Left cardiac atrium (tissue), 4 donors: ENCODE measurements around the gene DHX35. TPM values are rescaled to one million over a fixed set of nuclear protein-coding genes. Genes with fewer than 3 reads are reported as not detected.

Experiments used
- ATAC-seq, 2 donors: fragments of 200-7000 bp; cut with Tn5 transposase; one replicate each; pipeline ENCODE4 v1.9.1; 2020; ENCODE audit warnings: mild to moderate bottlenecking in 2 of 2, moderate library complexity in 2 of 2
- DNase-seq: peaks from one replicate; pipeline ENCODE4 v3.0.0-alpha.2; 2020
- intact Hi-C, 2 donors: fragments of 100-400 bp; cut with DNase I; formaldehyde crosslinking; loops; one replicate each; pipeline versions ENCODE4 v1.14.1 to v1.15.1; 2022 to 2023
- total RNA-seq, 2 donors: library from RNA; stranded (reverse); fragmentation: NEBNext Ultra II Directional; extraction: Animal tissue kit (Norgen Biotek cat#: 25700); gene quantifications; one replicate each; pipeline ENCODE4 v1.2.1, GENCODE V29; 2021
- donor health status: DM: no; HTN: yes; CAD: no.
- donor health status: DM: no; HTN: yes; CAD: no; lungs with severe emphysema.
- donor health status: DM: yes; HTN: yes; CAD: no.
- donor health status: Dilated cardiomyopathy.

The DHX35 gene
- total RNA-seq, 2 donors from 2014 or later = 8.8 to 12.4 TPM

DNA sequence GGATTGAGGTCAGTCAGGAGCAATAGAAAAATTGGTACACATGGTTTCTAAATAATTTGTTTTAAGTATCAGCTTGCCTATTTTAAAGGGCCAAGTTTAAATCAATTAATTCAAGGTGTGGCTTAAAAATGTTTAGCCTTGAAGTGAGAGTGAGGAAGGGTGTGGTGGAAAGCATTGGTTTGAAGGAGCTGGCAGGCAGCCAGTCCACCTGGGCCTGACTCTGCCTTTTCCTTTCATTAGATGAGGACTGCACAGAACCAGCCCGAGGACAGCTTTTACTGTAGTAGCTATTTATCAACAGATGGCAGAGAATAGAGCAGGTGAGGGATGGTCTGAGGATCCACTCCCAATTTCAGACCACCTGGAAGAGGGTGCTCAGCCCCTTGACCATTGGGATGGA lies 42.4 kb downstream of the DHX35 start:
- DNase-seq (no peak), ATAC-seq (no peak)
- intact Hi-C loops = no loop called here

DNA sequence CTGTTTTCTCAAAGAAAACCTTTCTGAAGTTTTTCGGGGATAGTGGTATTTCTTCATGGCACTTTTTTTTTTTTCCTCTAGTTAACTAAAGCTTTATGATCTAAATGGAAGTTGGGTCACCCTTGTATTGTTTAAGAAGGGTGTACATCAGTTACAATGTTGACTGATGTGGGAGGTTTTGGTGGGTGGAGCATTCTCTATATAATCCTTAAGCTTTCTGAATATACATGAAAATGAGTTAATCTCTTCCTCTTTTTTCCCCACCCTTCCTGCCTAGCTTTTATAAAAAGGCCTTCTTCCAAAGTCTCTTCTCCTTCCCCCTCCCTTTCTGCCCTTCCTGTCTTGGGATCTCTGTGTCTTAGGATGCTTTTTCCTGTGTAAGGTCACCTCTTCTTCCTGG lies 47.2 kb downstream of the DHX35 start:
- DNase-seq (no peak), ATAC-seq (no peak)
- intact Hi-C loops = no loop called here

DNA sequence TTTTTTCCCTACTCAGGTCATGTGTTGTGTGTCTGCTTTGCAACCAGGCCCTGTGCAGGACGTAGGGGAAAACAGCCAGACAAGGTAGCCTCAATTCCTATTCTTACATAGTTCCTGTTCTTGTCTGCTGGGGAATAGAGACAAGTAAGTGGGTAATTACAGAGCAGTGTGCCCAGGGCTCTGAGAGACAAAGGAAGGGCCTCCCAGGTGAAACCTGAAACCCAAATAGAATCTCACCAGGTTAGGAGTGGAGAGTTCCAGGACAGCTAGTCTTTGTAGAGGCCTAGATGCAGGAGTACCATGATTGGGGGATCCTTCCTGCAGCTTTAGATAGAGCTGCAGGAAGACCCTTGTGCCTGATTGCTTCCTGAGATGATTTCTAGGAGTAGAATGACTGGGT lies 48.4 kb downstream of the DHX35 start:
- intact Hi-C loops = no loop called here
- ATAC-seq (no peak), DNase-seq (no peak)

GRCh38 chr20:39013662-39014109 lies 51.5 kb downstream of the DHX35 start:
- DNase-seq (no peak), ATAC-seq (no peak)
- intact Hi-C loops = no loop called here

- intact Hi-C loops = no loop called here
- ATAC-seq (no peak), DNase-seq (no peak)
These were observed 53.9 kb downstream of the DHX35 start for GRCh38 chr20:39016041-39016440.

GRCh38 chr20:39016506-39016905 lies 54.4 kb downstream of the DHX35 start:
- intact Hi-C loops = no loop called here
- DNase-seq (no peak), ATAC-seq (no peak)

DNA sequence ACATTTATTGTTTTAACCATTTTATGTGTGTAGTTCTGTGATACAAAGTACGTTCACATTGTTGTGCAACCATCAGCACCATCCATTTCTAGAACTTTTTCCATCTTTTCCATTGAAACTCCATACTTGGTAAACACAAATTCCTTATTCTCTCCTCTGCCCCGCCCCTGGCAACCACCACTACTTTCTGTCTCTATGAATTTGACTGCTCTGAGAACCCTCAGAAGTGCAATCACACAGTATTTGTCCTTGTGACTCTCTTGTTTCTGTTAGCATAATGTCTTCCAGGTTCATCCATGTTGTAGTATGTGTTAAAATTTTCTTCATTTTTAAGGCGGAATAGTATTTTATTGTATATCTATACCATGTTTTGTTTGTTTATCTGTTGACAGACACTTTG lies 56.9 kb downstream of the DHX35 start:
- ATAC-seq (no peak), DNase-seq (no peak)
- intact Hi-C loops = no loop called here

GRCh38 chr20:39019805-39020325 lies 57.7 kb downstream of the DHX35 start:
- intact Hi-C loops = no loop called here
- ATAC-seq (no peak), DNase-seq (no peak)

DNA sequence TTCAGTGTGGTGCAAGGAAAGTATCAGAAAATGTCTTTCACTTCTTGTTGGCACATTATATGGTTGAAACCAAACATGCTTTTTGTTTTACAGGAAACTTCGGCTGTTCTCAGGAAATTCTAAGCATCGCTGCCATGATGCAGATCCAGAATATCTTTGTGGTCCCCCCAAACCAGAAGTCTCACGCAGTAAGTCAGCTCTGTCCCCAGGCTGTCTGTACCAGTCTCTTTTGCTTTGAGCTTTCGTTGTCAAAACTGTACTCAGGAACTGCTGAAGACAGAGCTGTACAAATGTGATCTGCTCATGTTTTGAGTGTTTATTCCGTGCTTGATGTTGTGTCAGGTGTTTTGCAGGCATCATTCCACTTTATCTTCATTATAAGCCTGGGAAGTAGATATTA lies 59.6 kb downstream of the DHX35 start:
- ATAC-seq (no peak), DNase-seq (no peak)
- intact Hi-C loops = no loop called here

- intact Hi-C loops = no loop called here
- DNase-seq (no peak), ATAC-seq (no peak)
These were observed 63.7 kb downstream of the DHX35 start for GRCh38 chr20:39025883-39026282.

DNA sequence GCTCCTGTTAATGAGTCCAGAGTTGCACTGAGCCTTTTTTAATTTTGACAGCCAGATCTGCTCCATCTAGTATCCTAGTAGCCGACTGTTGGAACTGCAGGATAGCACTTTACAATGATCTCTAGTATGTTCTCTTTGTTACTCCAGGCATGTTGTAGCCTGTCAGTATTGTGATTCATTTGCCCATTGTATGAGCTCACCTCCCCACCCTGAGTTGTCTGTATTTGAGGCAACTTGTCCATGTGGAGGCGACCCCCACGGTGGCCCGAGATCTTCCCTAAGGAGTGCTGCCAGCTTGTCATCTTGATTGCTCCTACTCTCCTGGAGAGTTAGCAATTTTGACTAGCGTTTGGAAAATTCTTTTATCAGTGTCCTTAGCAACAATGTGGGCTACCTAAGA lies 67.2 kb downstream of the DHX35 start:
- ATAC-seq (no peak), DNase-seq (no peak)
- intact Hi-C loops = no loop called here

GRCh38 chr20:39032997-39033396 lies 70.9 kb downstream of the DHX35 start:
- no peak for ATAC-seq
- no peak for DNase-seq
- intact Hi-C loops = no loop called here

DNA sequence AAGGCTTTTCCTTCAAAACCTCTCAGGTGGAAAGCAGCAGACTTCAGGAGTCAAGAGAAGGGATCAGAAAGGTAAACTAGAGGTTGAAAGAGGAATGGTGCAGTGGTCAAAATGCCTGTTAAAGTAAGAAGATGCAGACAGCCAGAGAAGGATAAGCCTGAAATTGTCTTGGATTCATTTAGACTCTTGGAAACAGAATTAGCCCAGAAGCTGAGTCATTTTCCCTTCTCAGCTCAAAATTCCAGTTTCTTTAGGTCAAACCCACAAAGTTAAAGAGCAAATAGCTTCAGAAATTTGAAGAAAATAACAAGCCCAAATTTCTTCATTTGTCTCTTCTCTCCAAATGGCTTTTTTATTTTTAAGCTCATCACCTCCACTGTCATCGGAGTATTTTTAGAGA lies 73.9 kb downstream of the DHX35 start:
- ATAC-seq = no peak
- no peak for DNase-seq
- intact Hi-C loops = no loop called here

DNA sequence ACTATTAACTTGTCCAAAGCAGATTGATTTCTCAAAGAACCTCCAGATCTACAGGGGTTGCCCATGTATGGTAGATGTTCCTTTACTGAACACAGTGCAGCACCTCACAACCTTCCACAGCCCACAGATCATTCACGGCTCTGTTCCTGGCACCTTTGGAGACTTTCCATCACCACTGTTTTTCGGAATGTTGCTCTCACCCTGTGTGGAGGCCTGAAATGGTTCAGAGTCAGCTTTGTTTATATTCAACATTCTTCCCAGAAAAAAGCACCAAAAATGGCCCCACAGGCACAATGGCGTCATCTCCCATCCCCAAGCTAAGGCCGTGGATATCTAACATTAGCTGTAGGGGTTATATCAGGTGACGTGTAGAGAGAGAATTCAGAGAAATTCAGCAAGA lies 74.7 kb downstream of the DHX35 start:
- intact Hi-C loops = no loop called here
- DNase-seq (no peak), ATAC-seq (no peak)

GRCh38 chr20:39038047-39038446 lies 75.9 kb downstream of the DHX35 start:
- intact Hi-C loops = no loop called here

DNA sequence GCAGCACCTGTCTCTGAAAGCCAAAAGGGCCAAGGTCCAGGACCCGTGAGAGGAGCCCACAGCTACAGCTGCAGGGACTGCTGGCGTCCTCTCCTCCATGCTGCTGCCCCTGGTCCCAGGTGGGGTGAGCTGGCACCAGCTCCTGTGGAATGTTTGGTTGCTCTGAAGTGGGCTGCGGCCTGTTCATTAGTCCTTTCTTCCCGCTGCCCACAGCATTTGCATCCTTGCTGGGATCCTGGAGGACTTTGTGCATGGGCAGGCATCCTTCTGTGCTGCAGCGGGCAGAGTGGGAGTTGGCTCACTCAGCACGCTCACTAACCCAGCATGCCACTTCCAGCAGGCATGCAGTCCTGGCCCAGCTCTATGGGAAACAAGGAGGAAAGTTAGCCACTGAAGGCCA lies 76.4 kb downstream of the DHX35 start:
- intact Hi-C loops = no loop called here
- DNase-seq = no peak
- no peak for ATAC-seq

More at GRCh38 chr20:39038047-39038446, 75.9 kb downstream of the DHX35 start:
- no peak for ATAC-seq
- no peak for DNase-seq

GRCh38 chr20:39039261-39039660 lies 77.1 kb downstream of the DHX35 start:
- intact Hi-C loops = no loop called here
- DNase-seq = no peak
- ATAC-seq = no peak

- intact Hi-C loops = loop anchor here in 1 of 2 donors (5.0 kb wide), 1 partner anchor 98 kb away; no protein-coding TSS in a partner anchor
- ATAC-seq = no peak
- no peak for DNase-seq
These were observed 78.0 kb downstream of the DHX35 start for GRCh38 chr20:39040116-39040515.

- DNase-seq (no peak), ATAC-seq (no peak)
- intact Hi-C loops = loop anchor here in 1 of 2 donors (5.0 kb wide), 1 partner anchor 99 kb away; no protein-coding TSS in a partner anchor
These were observed 78.9 kb downstream of the DHX35 start for GRCh38 chr20:39041067-39041466.

DNA sequence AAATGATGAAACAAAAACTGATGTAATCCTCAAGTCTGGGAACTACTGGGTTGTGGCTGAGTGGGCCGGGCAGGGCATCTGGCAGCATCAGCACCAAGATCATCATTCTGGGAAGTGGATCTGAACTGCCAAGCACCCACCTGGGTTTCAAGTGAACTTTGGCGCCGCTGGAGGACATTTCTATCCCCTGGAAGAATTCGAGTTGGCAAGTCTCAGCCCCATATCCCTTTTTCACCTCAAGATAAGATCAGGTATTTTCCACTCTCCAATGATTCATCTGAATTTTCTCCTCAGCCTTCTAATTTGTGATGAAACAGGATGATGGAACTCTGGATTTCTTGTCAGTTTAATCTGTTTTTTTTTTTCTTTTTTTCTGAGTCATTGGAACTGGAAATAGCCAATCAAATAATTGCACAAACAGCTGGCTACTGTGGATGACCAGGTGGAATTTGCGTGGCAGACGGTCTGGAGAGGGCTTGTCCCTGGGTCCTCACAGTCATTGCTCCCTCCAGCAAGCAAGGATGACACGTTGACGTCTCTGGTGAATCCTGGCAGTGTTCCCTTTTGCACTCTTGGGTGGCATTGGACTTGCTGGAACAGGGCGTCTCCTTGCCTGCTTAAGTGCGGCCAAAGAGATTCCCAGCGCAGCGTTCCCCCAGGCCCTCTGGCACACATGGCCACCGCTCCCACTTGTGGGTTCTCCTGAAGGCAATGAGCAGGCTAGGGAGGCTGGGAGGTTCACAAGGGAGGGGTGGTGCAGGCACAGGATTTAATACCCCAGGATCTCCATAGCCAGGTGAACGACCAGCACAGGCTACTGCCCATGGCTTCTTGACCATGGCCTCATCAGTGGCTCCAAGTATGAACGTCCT lies 80.4 kb downstream of the DHX35 start:
- DNase-seq = no peak
- ATAC-seq = no peak
- intact Hi-C loops = loop anchor here in 1 of 2 donors (5.0 kb wide), 1 partner anchor 100 kb away; no protein-coding TSS in a partner anchor

GRCh38 chr20:39044501-39044900 lies 82.4 kb downstream of the DHX35 start:
- intact Hi-C loops = loop anchor here in 1 of 2 donors (5.0 kb wide), 1 partner anchor 102 kb away; no protein-coding TSS in a partner anchor
- DNase-seq (no peak), ATAC-seq (no peak)
